GM13977 (cell line): Measurements from ENCODE around the gene NIFK.
"Not testable (repeated sequence)": the region's sequence is repeated elsewhere in the genome, so short reads cannot be mapped to it uniquely, and the experiment has no call there.

Experiments used
- DNase-seq: peaks from one replicate; pipeline ENCODE4 v3.0.0; 2012; ENCODE audit warnings: low spot score
- in situ Hi-C: fragments of 300-500 bp; cut with MboI; formaldehyde crosslinking; loops from one replicate; pipeline ENCODE4 v1.12.0; 2022; ENCODE audit warnings: low sequenced_read_pairs, low pct_unique_long_range_greater_than_20kb, mixed read lengths, inconsistent platforms; ENCODE audit not compliant: unreplicated experiment
- TF ChIP-seq, protein P1 (sequence below): IDR thresholded peaks from 2 replicates; pipeline ENCODE4 v1.5.1; 2012; ENCODE audit warnings: mild to moderate bottlenecking, control low read depth; ENCODE audit not compliant: insufficient read depth; ENCODE audit errors: extremely low read depth, missing control alignments

The NIFK gene

DNA sequence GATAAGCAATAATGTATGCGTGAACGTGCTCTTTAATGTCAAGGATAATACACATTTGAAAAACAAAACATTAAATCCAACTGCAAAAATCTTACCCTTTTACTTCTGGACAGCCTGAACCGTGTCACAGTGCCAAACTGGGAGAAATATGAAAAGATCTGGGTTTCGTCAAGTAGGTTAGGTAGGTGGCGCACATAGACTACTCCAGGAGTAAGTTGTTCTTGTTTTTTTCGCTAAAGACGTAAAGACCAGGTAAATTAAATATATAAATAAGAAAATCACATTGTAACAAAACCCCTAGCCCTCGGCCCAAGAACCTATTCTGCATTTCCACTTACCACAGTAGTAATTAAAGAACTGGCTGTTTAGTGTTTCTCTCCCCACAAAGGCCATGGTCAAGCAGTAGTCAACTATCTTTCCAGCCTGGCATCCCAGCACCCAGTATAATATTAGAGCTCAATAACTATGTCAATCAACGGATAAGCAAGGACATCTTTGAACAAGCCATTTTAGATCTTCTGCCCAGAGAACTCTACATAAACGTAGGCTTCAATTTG, 1.1 kb downstream of the NIFK start:
- TF ChIP-seq, protein P1, sequence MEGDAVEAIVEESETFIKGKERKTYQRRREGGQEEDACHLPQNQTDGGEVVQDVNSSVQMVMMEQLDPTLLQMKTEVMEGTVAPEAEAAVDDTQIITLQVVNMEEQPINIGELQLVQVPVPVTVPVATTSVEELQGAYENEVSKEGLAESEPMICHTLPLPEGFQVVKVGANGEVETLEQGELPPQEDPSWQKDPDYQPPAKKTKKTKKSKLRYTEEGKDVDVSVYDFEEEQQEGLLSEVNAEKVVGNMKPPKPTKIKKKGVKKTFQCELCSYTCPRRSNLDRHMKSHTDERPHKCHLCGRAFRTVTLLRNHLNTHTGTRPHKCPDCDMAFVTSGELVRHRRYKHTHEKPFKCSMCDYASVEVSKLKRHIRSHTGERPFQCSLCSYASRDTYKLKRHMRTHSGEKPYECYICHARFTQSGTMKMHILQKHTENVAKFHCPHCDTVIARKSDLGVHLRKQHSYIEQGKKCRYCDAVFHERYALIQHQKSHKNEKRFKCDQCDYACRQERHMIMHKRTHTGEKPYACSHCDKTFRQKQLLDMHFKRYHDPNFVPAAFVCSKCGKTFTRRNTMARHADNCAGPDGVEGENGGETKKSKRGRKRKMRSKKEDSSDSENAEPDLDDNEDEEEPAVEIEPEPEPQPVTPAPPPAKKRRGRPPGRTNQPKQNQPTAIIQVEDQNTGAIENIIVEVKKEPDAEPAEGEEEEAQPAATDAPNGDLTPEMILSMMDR, result peak; percentile 36
- in situ Hi-C loops, result no loop called here
- no peak for DNase-seq

DNA sequence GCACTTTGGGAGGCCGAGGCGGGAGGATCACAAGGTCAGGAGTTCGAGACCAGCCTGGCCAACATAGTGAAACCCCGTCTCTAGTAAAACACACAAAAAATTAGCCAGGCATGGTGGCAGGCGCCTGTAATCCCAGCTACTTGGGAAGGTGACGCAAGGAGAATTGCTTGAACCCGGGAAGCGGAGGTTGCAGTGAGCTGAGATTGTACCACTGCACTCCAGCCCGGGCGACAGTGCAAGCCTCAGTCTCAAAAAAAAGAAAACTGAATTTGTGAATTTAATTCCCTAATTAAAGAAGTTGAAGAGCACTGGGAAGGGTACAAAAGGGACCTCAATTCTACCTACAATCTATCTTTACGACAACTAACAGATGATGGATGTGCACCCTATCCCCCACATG, 2.1 kb downstream of the NIFK start:
- DNase-seq, in situ Hi-C loops: not testable (repeated sequence)

DNA sequence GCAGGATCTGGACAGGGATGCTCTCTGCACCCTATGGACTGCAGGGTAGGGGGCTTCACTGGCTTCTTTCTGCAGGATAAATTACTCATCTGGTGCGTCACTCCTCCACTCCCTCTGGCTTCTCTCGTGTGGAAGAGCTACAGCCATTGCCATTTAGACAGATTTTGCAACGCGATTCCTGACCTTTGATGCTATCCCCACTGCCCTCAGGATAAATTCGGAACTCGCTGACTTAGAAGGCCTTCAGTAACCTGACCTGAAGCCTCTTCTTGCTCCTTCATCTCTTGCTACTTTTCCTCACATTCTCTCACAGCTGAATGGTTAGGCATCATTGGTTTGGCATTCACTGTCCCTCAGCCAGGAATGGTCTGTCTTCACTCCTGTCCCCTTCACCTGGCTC, 5.3 kb downstream of the NIFK start:
- TF ChIP-seq, protein P1, result no peak
- no peak for DNase-seq
- in situ Hi-C loops, result no loop called here

DNA sequence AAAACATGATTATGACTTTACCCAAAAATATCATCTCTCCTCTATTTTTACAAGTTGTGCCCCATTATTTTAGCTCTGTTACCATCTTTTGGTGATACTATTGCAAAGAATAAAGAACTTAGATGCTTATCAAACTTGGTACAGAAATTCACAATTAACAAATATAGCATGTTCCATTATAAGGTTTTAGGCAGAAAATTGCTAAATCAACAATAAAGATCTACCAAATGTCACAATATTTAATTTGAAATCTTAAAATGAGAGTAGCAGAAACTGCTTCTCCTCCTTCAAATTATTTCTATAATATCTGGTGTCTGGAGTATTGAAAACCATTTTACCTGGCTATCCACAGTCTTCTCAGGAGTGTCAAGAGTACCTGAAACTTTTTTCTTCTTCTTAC, 8.7 kb downstream of the NIFK start:
- no peak for DNase-seq
- in situ Hi-C loops, result no loop called here
- TF ChIP-seq, protein P1, result no peak

DNA sequence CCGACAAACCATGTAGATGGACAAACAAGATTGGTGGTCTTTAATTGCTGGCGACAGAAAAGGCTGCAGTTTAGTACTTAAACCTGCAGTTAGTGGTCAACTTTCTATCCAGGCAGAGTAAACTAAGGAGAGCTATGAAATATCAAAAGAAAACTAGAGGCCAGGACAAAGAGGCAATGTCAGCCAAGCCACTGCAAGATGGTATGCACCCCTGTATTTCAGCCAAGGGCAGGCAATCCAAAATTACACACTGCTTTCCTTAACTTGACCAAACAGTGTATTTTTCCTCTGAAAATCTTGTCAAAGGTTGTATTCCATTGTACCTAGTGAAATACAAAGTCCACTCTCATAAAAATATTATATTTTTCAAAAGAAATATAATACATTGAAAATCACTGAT, 9.3 kb downstream of the NIFK start:
- DNase-seq, result no peak
- in situ Hi-C loops, result no loop called here
- TF ChIP-seq, protein P1, result no peak

DNA sequence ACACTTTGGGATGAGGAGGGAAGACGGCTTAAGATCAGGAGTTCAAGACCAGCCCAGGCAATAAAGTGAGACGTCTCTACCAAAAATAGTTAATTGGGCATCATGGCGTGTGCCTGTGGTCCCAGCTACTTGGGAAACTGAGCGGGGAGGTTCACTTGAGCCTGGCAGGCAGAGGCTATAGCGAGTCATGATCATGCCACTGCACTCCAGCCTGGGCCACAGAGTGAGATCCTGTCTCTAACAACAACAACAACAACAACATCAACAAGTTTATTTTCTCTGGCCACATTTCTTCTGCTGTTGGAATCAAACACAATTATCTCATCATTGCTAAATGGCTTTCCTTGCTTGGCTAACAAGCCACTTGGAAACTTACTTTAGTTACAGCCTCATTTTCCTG, 13.4 kb downstream of the NIFK start:
- DNase-seq, result no peak
- in situ Hi-C loops, result loop anchor here (25.0 kb wide), 1 partner anchor 336 kb away; no protein-coding TSS in a partner anchor
- TF ChIP-seq, protein P1, result no peak

DNA sequence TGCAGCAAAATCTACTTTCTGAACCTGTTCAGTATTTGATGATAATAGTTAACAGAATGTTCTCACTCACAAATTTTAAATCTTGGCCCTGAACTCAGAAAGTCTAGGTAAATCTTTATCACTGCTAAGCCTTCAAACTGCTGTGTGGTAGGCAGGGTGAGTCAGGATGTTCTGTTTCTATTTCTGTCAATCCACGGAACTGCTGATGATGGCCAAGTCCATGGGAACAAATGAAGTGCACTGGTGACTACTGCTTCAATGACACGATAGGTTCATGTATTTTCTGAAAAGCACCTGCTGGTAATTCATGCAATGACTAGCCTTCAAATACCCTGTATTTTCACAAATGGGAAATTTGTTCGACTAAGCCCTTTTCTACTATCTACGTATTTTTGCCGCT, 14.2 kb downstream of the NIFK start:
- in situ Hi-C loops, result loop anchor here (25.0 kb wide), 1 partner anchor 335 kb away; no protein-coding TSS in a partner anchor
- no peak for DNase-seq
- TF ChIP-seq, protein P1, result no peak
